Liver (tissue), 9 donors: Measurements from ENCODE around the gene UBR4. TPM values are rescaled to one million over a fixed set of nuclear protein-coding genes. Genes with fewer than 3 reads are reported as not detected.

Source experiments
- DNase-seq: peaks from one replicate; pipeline ENCODE4 v3.0.0-alpha.2; 2017; ENCODE audit warnings: low spot score
- H3K27ac ChIP-seq, 2 donors: one replicate each; pipeline ENCODE4 v1.7.0; 2013; ENCODE audit warnings: inconsistent platforms in 2 of 2, low read length in 2 of 2, control low read depth in 1 of 2, low read depth in 1 of 2, mild to moderate bottlenecking in 1 of 2
- H3K27me3 ChIP-seq, 4 donors: one replicate each; pipeline versions ENCODE4 v1.6.1 to v1.7.0; 2013; ENCODE audit warnings: low read length in 3 of 4, inconsistent platforms in 1 of 4, mild to moderate bottlenecking in 1 of 4, moderate library complexity in 1 of 4; ENCODE audit not compliant: control insufficient read depth in 4 of 4, insufficient read depth in 4 of 4
- H3K36me3 ChIP-seq, 4 donors: one replicate each; pipeline versions ENCODE4 v1.6.1 to v1.7.0; 2013; ENCODE audit warnings: low read length in 3 of 4, mild to moderate bottlenecking in 3 of 4, low read depth in 1 of 4, moderate library complexity in 1 of 4; ENCODE audit not compliant: control insufficient read depth in 4 of 4, insufficient read depth in 3 of 4
- H3K4me1 ChIP-seq, 4 donors: one replicate each; pipeline versions ENCODE4 v1.6.1 to v1.7.0; 2013; ENCODE audit warnings: low read length in 3 of 4, mild to moderate bottlenecking in 3 of 4, moderate library complexity in 1 of 4; ENCODE audit not compliant: control insufficient read depth in 4 of 4, insufficient read depth in 4 of 4
- H3K4me3 ChIP-seq, 3 donors: one replicate each; pipeline versions ENCODE4 v1.6.1 to v1.7.0; 2013; ENCODE audit warnings: low read length in 3 of 3, control low read depth in 1 of 3, low read depth in 1 of 3, mild to moderate bottlenecking in 1 of 3
- H3K9ac ChIP-seq, 2 donors: one replicate each; pipeline ENCODE4 v1.7.0; 2013; ENCODE audit warnings: low read length in 2 of 2, mild to moderate bottlenecking in 2 of 2, moderate library complexity in 2 of 2, control low read depth in 1 of 2, low read depth in 1 of 2
- H3K9me3 ChIP-seq, 4 donors: one replicate each; pipeline versions ENCODE4 v1.6.1 to v1.7.0; 2013; ENCODE audit warnings: low read length in 3 of 4; ENCODE audit not compliant: control insufficient read depth in 4 of 4
- EGR1 ChIP-seq, 2 donors: IDR thresholded peaks; 2 replicates each; pipeline ENCODE4 v1.6.1; 2016 to 2018; ENCODE audit warnings: antibody characterized with exemption in 2 of 2, low read depth in 2 of 2
- FOXA1 ChIP-seq: IDR thresholded peaks from 2 replicates; pipeline ENCODE4 v1.6.1; 2016; ENCODE audit warnings: antibody characterized with exemption
- GABPA ChIP-seq, 2 donors: IDR thresholded peaks in 1 of 2; conservative IDR thresholded peaks in 1 of 2; 2 replicates each; pipeline ENCODE4 v1.6.1; 2016; ENCODE audit warnings: antibody characterized with exemption in 2 of 2, mild to moderate bottlenecking in 1 of 2, moderate library complexity in 1 of 2
- HNF4G ChIP-seq: IDR thresholded peaks from 2 replicates; pipeline ENCODE4 v1.6.1; 2016; ENCODE audit warnings: antibody characterized with exemption
- JUND ChIP-seq, 2 donors: IDR thresholded peaks; 2 replicates each; pipeline ENCODE4 v1.6.1; 2016; ENCODE audit warnings: antibody characterized with exemption in 2 of 2
- NR2F2 ChIP-seq: IDR thresholded peaks from 2 replicates; pipeline ENCODE4 v1.6.1; 2016; ENCODE audit warnings: antibody characterized with exemption
- RAD21 ChIP-seq, 2 donors: IDR thresholded peaks; 2 replicates each; pipeline ENCODE4 v1.6.1; 2016; ENCODE audit warnings: antibody characterized with exemption in 2 of 2, mild to moderate bottlenecking in 2 of 2
- RXRA ChIP-seq, 2 donors: IDR thresholded peaks; 2 replicates each; pipeline ENCODE4 v1.6.1; 2017 to 2018; ENCODE audit warnings: antibody characterized with exemption in 2 of 2, mild to moderate bottlenecking in 1 of 2
- SP1 ChIP-seq: IDR thresholded peaks from 2 replicates; pipeline ENCODE4 v1.6.1; 2018; ENCODE audit warnings: antibody characterized with exemption, mild to moderate bottlenecking
- YY1 ChIP-seq: IDR thresholded peaks from 2 replicates; pipeline ENCODE4 v1.6.1; 2016; ENCODE audit warnings: antibody characterized with exemption, mild to moderate bottlenecking
- WGBS: extraction: QIAGEN DNeasy Blood & Tissue Kit; methylation state at CpG from one replicate; pipeline ENCODE4 v1.1.7; 2013; 5-methylcytosine and 5-hydroxymethylcytosine counted together
- polyA plus RNA-seq, 2 donors: library from polyadenylated mRNA; stranded (reverse) in 1 of 2; unstranded in 1 of 2; fragments of 200-250 nt in 1 of 2; fragments of >200 nt in 1 of 2; fragmentation: Nextera tagmentation in 1 of 2; extraction: Ambion mirVana in 1 of 2; gene quantifications; one replicate each; pipeline versions ENCODE4 v1.2.1 to v1.2.3, GENCODE V29; 2013 to 2015
- total RNA-seq, 2 donors: library from RNA; depleted of rRNA; stranded (reverse); fragments of >200 nt; gene quantifications; one replicate each; pipeline ENCODE4 v1.2.3, GENCODE V29; 2014
- TF ChIP-seq, protein P1 (sequence below): IDR thresholded peaks from 2 replicates; pipeline ENCODE4 v1.6.1; 2016; ENCODE audit warnings: antibody characterized with exemption, mild to moderate bottlenecking
- TF ChIP-seq, protein P2 (sequence below): IDR thresholded peaks from 2 replicates; pipeline ENCODE4 v1.6.1; 2016; ENCODE audit warnings: antibody characterized with exemption
- TF ChIP-seq, protein P3 (sequence below): IDR thresholded peaks from 2 replicates; pipeline ENCODE4 v1.6.1; 2016; ENCODE audit warnings: antibody characterized with exemption
- donor health status: healthy.
- donor health status: healthy.
- donor health status: healthy.
- donor health status: healthy.
- donor health status: healthy.

Gene UBR4
- total and polyA plus RNA-seq, 4 donors = 45.4 to 156 (median 86.9) TPM

DNA sequence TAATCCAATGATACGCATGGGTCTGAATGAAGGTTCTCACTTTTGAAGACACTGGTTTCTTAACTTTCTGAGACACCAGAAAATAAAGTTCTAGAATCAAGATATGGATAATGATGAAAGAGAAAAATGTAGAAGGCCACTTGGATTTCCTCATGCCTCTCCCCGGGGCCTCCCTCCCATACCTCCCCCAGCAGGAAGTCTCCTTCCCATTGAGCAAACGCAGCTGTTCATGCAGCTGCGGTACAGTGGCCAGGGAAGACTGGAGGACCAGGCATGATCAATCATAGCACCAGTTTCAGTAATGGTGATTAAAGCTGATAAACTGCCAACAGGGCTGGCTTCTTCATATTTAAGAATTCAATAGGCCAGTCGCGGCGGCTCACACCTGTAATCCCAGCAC, 10.9 kb upstream of the UBR4 start:
- DNase-seq = no peak
- H3K36me3 ChIP-seq = peaks cover 15 to 84% (median 55%) of the 10 kb centered on the region in 4 donors

DNA sequence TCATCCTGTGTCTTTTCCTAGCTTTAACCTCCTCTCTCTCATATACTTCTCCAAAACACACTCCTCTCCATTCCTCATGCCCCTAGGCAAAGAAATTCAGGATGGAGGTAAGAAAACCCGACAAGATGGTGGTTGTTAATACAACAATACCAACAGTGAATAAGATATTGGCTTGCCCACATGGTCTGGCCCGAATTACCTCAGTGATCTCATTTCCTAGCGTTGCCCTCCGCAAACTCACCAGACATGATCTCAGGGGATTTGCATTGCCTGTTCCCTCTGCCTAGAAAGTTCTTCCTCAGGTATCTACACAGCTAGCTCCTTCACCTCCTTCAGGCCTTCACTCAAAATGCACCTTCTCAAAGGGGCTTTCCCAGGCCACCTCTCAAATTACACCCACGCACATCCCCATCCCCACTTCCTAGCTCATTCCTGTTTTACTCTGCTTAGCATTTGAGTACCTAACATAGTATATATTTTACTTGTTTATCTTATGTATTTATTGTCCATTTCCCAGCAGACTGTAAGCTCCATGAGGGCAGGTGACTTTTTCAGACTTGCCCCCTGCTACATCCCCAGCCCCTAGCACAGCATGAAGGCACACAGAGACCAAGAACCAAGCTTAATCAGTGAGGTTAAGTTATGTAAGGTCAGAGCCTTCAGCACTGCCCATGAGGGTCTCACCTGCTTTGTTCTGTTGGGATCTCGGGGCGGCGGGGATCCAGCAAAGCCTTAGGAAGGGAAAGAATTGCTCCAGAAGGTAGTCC, 10.2 kb upstream of the UBR4 start:
- Histone ChIP-seq H3K4me1 (no peaks in the 10 kb centered on the region), H3K4me3 (no peak overlapping the region), H3K27me3 (no peaks in the 10 kb centered on the region), H3K36me3 (peaks cover 12 to 76% (median 50%) of the 10 kb centered on the region in 4 donors), H3K27ac (no peak overlapping the region), H3K9ac (no peak overlapping the region), H3K9me3 (no peaks in the 10 kb centered on the region)
- WGBS = 96% methylated on average over 8 of the region's 8 CpGs
- DNase-seq = no peak
- TF ChIP-seq, protein P1, sequence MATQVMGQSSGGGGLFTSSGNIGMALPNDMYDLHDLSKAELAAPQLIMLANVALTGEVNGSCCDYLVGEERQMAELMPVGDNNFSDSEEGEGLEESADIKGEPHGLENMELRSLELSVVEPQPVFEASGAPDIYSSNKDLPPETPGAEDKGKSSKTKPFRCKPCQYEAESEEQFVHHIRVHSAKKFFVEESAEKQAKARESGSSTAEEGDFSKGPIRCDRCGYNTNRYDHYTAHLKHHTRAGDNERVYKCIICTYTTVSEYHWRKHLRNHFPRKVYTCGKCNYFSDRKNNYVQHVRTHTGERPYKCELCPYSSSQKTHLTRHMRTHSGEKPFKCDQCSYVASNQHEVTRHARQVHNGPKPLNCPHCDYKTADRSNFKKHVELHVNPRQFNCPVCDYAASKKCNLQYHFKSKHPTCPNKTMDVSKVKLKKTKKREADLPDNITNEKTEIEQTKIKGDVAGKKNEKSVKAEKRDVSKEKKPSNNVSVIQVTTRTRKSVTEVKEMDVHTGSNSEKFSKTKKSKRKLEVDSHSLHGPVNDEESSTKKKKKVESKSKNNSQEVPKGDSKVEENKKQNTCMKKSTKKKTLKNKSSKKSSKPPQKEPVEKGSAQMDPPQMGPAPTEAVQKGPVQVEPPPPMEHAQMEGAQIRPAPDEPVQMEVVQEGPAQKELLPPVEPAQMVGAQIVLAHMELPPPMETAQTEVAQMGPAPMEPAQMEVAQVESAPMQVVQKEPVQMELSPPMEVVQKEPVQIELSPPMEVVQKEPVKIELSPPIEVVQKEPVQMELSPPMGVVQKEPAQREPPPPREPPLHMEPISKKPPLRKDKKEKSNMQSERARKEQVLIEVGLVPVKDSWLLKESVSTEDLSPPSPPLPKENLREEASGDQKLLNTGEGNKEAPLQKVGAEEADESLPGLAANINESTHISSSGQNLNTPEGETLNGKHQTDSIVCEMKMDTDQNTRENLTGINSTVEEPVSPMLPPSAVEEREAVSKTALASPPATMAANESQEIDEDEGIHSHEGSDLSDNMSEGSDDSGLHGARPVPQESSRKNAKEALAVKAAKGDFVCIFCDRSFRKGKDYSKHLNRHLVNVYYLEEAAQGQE = no peak
- TF ChIP-seq HNF4G = no peak
- TF ChIP-seq, protein P2, sequence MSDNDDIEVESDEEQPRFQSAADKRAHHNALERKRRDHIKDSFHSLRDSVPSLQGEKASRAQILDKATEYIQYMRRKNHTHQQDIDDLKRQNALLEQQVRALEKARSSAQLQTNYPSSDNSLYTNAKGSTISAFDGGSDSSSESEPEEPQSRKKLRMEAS = no peak
- TF ChIP-seq, protein P3, sequence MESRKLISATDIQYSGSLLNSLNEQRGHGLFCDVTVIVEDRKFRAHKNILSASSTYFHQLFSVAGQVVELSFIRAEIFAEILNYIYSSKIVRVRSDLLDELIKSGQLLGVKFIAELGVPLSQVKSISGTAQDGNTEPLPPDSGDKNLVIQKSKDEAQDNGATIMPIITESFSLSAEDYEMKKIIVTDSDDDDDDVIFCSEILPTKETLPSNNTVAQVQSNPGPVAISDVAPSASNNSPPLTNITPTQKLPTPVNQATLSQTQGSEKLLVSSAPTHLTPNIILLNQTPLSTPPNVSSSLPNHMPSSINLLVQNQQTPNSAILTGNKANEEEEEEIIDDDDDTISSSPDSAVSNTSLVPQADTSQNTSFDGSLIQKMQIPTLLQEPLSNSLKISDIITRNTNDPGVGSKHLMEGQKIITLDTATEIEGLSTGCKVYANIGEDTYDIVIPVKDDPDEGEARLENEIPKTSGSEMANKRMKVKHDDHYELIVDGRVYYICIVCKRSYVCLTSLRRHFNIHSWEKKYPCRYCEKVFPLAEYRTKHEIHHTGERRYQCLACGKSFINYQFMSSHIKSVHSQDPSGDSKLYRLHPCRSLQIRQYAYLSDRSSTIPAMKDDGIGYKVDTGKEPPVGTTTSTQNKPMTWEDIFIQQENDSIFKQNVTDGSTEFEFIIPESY = no peak
- TF ChIP-seq FOXA1 = no peak
- no peak for TF ChIP-seq RXRA (IDR thresholded peaks at IDR 0.05)
- no peak for TF ChIP-seq YY1
- TF ChIP-seq SP1 = no peak
- TF ChIP-seq RAD21 (IDR thresholded peaks at IDR 0.05) = no peak
- no peak for TF ChIP-seq JUND (IDR thresholded peaks at IDR 0.05)
- TF ChIP-seq EGR1 (IDR thresholded peaks at IDR 0.05; ENCODE audit: low read depth in 2 of 2) = no peak
- TF ChIP-seq GABPA (IDR thresholded peaks at IDR 0.05 in 1 of 2, conservative IDR thresholded peaks at IDR 0.05 in 1 of 2) = no peak

More for the DNA sequence above, 10.9 kb upstream of the UBR4 start:
- Histone ChIP-seq H3K4me3 (no peak overlapping the region), H3K9ac (no peak overlapping the region), H3K9me3 (no peaks in the 10 kb centered on the region), H3K4me1 (no peaks in the 10 kb centered on the region), H3K27me3 (no peaks in the 10 kb centered on the region), H3K27ac (no peak overlapping the region)
- 86% methylated on average over 7 of the region's 7 CpGs for WGBS
- no peak for TF ChIP-seq YY1
- TF ChIP-seq, protein P1 = no peak
- TF ChIP-seq SP1 = no peak
- TF ChIP-seq, protein P3 = no peak
- no peak for TF ChIP-seq FOXA1
- no peak for TF ChIP-seq RXRA (IDR thresholded peaks at IDR 0.05)
- TF ChIP-seq, protein P2 = no peak
- no peak for TF ChIP-seq RAD21 (IDR thresholded peaks at IDR 0.05)
- no peak for TF ChIP-seq NR2F2
- TF ChIP-seq JUND (IDR thresholded peaks at IDR 0.05) = no peak
